Measurements from ENCODE around the gene TMEM151B. TPM values are rescaled to one million over a fixed set of nuclear protein-coding genes. Genes with fewer than 3 reads are reported as not detected.

Gene TMEM151B
- total and polyA plus RNA-seq, 2 of the 13 experiments (the other 11 are each of a cell fraction or from before 2014, with no cell fraction given), result not detected

DNA sequence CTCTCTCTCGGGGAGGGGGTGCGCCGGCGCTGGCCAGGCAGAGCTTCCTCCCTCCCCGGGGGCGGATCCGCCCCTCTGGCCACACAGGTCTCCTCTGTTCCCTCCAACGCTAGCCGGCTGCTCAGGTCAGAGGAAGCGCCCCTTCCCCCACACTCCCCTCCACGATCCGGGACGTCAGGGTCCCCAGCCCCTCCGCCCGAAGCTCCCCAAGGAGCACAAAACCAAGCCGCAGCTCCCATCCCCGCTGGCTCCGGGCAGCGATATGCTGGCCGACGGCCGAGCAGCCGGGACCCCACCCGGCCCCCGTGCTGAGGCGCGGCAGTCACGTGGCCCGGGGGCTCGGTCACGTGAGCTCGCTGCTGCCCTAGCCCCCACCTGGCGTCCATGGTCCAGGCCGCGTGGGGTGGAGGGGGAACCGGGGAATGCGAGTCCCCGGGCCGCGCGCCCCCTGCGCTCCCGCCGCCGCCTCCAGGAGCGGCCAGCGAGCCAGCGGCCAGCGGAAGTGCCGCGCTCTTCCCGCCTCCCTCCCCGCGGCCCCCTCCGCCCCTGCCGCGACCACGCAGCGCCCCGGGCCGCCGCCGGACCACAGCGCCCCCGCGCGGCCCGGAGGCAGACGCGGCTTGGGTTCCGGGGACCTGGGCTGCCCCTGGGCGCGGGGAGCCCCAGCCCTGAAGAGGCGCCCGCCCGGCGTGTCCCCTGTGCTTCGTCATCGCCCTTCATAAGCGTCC lies 13.1 kb upstream of the TMEM151B start, which contains the start of gene SLC35B2 (continued):
- TF ChIP-seq ZNF724P (CRISPR knock-in tag; IDR thresholded peaks at IDR 0.05; ENCODE audit: borderline replicate concordance) (peak; percentile 44; the same call in 1 of the 2 replicates), ZNF431 (CRISPR knock-in tag; IDR thresholded peaks at IDR 0.05; ENCODE audit: borderline replicate concordance, low read depth) (peak; percentile 75; the same call in 1 of the 2 replicates), ZNF660 (CRISPR knock-in tag; IDR thresholded peaks at IDR 0.05; ENCODE audit: borderline replicate concordance, low read depth) (no peak), SATB2 (CRISPR knock-in tag; IDR thresholded peaks at IDR 0.05) (no peak; the same call in 1 of the 2 replicates), BORCS8-MEF2B (CRISPR knock-in tag; IDR thresholded peaks at IDR 0.05) (peak; percentile 90), ZNF570 (CRISPR knock-in tag; IDR thresholded peaks at IDR 0.05; ENCODE audit: borderline replicate concordance) (0 out of 2 replicates have a peak, but pooled peaks have one; percentile 29), BCL6 (CRISPR knock-in tag; IDR thresholded peaks at IDR 0.05) (peak; percentile 31; the same call in 1 of the 2 replicates), RARA (CRISPR knock-in tag; IDR thresholded peaks at IDR 0.05) (peak; percentile 43), SSRP1 (CRISPR knock-in tag; IDR thresholded peaks at IDR 0.05) (peak; percentile 17; the same call in 1 of the 2 replicates), IRF2 (CRISPR knock-in tag; IDR thresholded peaks at IDR 0.05) (peak; percentile 83), ZMAT3 (CRISPR knock-in tag; conservative IDR thresholded peaks at IDR 0.05) (peak; percentile 94), ZNF891 (CRISPR knock-in tag; IDR thresholded peaks at IDR 0.05) (peak; percentile 89), KLF15 (CRISPR knock-in tag; IDR thresholded peaks at IDR 0.05; ENCODE audit: borderline replicate concordance) (0 out of 2 replicates have a peak, but pooled peaks have one; percentile 83), ZFP36L1 (CRISPR knock-in tag; IDR thresholded peaks at IDR 0.05) (peak; percentile 52; the same call in 1 of the 2 replicates), ZNF879 (CRISPR knock-in tag; IDR thresholded peaks at IDR 0.05) (0 out of 2 replicates have a peak, but pooled peaks have one; percentile 49), PAX8 (CRISPR knock-in tag; IDR thresholded peaks at IDR 0.05; ENCODE audit: borderline replicate concordance) (peak; percentile 82), ZSCAN20 (CRISPR knock-in tag; IDR thresholded peaks at IDR 0.05; ENCODE audit: borderline replicate concordance) (0 out of 2 replicates have a peak, but pooled peaks have one; percentile 42), NFRKB (IDR thresholded peaks at IDR 0.05) (no peak), GABPA (IDR thresholded peaks at IDR 0.05; ENCODE audit: low read depth, low read length) (no peak), GABPA (CRISPR knock-in tag; IDR thresholded peaks at IDR 0.05; ENCODE audit: low read depth) (peak; percentile 58), ZBTB7A (CRISPR knock-in tag; IDR thresholded peaks at IDR 0.05) (peak; percentile 83), NR2F1 (CRISPR knock-in tag; IDR thresholded peaks at IDR 0.05) (peak in 1 of 2 experiments; percentile 32; a peak in 1 of 4 replicates)
- TF ChIP-seq, protein P1, sequence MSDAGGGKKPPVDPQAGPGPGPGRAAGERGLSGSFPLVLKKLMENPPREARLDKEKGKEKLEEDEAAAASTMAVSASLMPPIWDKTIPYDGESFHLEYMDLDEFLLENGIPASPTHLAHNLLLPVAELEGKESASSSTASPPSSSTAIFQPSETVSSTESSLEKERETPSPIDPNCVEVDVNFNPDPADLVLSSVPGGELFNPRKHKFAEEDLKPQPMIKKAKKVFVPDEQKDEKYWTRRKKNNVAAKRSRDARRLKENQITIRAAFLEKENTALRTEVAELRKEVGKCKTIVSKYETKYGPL (CRISPR knock-in tag; IDR thresholded peaks at IDR 0.05), result no peak
- TF ChIP-seq, protein P2, sequence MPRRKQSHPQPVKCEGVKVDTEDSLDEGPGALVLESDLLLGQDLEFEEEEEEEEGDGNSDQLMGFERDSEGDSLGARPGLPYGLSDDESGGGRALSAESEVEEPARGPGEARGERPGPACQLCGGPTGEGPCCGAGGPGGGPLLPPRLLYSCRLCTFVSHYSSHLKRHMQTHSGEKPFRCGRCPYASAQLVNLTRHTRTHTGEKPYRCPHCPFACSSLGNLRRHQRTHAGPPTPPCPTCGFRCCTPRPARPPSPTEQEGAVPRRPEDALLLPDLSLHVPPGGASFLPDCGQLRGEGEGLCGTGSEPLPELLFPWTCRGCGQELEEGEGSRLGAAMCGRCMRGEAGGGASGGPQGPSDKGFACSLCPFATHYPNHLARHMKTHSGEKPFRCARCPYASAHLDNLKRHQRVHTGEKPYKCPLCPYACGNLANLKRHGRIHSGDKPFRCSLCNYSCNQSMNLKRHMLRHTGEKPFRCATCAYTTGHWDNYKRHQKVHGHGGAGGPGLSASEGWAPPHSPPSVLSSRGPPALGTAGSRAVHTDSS (CRISPR knock-in tag; conservative IDR thresholded peaks at IDR 0.05), result no peak
- TF ChIP-seq, protein P3, sequence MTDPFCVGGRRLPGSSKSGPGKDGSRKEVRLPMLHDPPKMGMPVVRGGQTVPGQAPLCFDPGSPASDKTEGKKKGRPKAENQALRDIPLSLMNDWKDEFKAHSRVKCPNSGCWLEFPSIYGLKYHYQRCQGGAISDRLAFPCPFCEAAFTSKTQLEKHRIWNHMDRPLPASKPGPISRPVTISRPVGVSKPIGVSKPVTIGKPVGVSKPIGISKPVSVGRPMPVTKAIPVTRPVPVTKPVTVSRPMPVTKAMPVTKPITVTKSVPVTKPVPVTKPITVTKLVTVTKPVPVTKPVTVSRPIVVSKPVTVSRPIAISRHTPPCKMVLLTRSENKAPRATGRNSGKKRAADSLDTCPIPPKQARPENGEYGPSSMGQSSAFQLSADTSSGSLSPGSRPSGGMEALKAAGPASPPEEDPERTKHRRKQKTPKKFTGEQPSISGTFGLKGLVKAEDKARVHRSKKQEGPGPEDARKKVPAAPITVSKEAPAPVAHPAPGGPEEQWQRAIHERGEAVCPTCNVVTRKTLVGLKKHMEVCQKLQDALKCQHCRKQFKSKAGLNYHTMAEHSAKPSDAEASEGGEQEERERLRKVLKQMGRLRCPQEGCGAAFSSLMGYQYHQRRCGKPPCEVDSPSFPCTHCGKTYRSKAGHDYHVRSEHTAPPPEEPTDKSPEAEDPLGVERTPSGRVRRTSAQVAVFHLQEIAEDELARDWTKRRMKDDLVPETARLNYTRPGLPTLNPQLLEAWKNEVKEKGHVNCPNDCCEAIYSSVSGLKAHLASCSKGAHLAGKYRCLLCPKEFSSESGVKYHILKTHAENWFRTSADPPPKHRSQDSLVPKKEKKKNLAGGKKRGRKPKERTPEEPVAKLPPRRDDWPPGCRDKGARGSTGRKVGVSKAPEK (CRISPR knock-in tag; IDR thresholded peaks at IDR 0.05; ENCODE audit: borderline replicate concordance), result no peak

Data from HepG2 (cell line).